ENCODE results near the gene DEDD. TPM values are rescaled to one million over a fixed set of nuclear protein-coding genes. Genes with fewer than 3 reads are reported as not detected.

Gene DEDD
- total and polyA plus RNA-seq, 2 of the 13 experiments (the other 11 are each of a cell fraction or from before 2014, with no cell fraction given), result 12.6 to 27.8 TPM

GRCh38 chr1:161132410-161133219 lies at the start of gene DEDD (continued):
- TF ChIP-seq, protein P1, sequence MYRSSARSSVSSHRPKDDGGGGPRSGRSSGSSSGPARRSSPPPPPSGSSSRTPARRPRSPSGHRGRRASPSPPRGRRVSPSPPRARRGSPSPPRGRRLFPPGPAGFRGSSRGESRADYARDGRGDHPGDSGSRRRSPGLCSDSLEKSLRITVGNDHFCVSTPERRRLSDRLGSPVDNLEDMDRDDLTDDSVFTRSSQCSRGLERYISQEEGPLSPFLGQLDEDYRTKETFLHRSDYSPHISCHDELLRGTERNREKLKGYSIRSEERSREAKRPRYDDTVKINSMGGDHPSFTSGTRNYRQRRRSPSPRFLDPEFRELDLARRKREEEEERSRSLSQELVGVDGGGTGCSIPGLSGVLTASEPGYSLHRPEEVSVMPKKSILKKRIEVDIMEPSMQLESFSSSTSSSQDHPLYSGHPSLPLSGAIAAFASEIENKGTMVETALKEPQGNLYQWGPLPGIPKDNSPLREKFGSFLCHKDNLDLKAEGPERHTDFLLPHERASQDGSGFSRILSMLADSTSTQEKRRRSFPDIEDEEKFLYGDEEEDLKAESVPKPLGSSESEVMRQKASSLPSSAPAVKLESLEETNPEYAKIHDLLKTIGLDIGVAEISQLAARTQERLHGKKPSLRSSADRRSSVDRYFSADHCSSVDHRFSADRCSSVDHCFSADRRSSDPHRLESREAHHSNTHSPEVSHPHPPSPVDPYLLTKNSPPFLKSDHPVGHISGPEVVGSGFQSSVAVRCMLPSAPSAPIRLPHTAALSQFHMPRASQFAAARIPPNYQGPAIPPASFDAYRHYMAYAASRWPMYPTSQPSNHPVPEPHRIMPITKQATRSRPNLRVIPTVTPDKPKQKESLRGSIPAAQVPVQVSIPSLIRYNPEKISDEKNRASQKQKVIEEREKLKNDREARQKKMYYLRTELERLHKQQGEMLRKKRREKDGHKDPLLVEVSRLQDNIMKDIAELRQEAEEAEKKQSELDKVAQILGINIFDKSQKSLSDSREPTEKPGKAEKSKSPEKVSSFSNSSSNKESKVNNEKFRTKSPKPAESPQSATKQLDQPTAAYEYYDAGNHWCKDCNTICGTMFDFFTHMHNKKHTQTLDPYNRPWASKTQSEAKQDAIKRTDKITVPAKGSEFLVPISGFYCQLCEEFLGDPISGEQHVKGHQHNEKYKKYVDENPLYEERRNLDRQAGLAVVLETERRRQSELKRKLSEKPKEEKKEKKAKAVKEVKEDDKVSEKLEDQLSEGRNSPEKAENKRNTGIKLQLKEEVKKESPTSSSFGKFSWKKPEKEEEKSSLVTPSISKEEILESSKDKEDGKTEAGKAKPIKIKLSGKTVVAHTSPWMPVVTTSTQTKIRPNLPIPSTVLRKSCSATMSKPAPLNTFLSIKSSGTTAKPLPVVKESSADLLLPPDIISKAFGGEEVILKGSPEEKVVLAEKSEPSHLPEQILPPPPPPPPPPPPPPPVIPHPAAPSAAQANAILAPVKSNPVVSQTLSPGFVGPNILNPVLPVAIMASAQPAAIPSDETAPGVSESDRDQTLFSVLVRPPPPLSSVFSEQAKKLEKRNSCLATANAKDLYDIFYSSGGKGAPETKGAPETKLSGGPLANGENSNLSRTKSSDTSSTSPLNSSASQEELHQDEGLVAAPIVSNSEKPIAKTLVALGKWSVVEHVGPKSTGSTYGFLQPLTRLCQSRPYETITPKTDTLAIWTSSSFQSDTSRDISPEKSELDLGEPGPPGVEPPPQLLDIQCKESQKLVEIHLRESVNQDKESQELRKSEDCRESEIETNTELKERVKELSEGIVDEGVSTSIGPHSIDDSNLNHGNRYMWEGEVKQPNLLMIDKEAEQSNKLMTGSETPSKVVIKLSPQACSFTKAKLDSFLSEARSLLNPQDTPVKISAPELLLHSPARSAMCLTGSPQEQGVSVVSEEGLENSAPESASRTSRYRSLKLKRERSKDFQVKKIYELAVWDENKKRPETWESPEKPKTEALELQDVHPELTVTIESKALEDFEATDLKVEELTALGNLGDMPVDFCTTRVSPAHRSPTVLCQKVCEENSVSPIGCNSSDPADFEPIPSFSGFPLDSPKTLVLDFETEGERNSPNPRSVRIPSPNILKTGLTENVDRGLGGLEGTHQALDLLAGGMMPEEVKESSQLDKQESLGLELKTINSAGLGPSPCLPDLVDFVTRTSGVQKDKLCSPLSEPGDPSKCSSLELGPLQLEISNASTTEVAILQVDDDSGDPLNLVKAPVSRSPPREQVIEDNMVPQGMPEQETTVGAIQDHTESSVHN (CRISPR knock-in tag; IDR thresholded peaks at IDR 0.05), result no peak
- TF ChIP-seq ZNF597 (CRISPR knock-in tag; IDR thresholded peaks at IDR 0.05), result no peak
- TF ChIP-seq EHMT2 (IDR thresholded peaks at IDR 0.05; ENCODE audit: borderline replicate concordance, low read depth, low read length), result peak; percentile 37; the same call in 1 of the 2 replicates
- TF ChIP-seq ZNF484 (CRISPR knock-in tag; IDR thresholded peaks at IDR 0.05; ENCODE audit: borderline replicate concordance, low read depth), result no peak
- TF ChIP-seq EEA1 (CRISPR knock-in tag; IDR thresholded peaks at IDR 0.05; ENCODE audit: borderline replicate concordance), result no peak; the same call in 1 of the 2 replicates
- no peak for TF ChIP-seq ZNF883 (CRISPR knock-in tag; IDR thresholded peaks at IDR 0.05; ENCODE audit: not compliant biosample characterization)
- TF ChIP-seq, protein P2, sequence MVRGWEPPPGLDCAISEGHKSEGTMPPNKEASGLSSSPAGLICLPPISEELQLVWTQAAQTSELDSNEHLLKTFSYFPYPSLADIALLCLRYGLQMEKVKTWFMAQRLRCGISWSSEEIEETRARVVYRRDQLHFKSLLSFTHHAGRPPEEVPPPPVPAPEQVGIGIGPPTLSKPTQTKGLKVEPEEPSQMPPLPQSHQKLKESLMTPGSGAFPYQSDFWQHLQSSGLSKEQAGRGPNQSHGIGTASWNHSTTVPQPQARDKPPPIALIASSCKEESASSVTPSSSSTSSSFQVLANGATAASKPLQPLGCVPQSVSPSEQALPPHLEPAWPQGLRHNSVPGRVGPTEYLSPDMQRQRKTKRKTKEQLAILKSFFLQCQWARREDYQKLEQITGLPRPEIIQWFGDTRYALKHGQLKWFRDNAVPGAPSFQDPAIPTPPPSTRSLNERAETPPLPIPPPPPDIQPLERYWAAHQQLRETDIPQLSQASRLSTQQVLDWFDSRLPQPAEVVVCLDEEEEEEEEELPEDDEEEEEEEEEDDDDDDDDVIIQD (CRISPR knock-in tag; IDR thresholded peaks at IDR 0.05; ENCODE audit: low read depth), result 0 out of 2 replicates have a peak, but pooled peaks have one; percentile 15
- TF ChIP-seq ZNF230 (CRISPR knock-in tag; IDR thresholded peaks at IDR 0.05), result peak; percentile 35; the same call in 1 of the 2 replicates
- no peak for TF ChIP-seq GZF1 (CRISPR knock-in tag; IDR thresholded peaks at IDR 0.05)
- no peak for TF ChIP-seq ZBTB49 (CRISPR knock-in tag; IDR thresholded peaks at IDR 0.05; ENCODE audit: borderline replicate concordance)
- peak; percentile 79 for TF ChIP-seq ASH2L (IDR thresholded peaks at IDR 0.05; ENCODE audit: insufficient read length, low read depth, low read length)
- no peak for TF ChIP-seq NFYB (CRISPR knock-in tag; IDR thresholded peaks at IDR 0.05)

Data from HepG2 (cell line).